Measurements from ENCODE around the gene RNASEH2B. TPM values are rescaled to one million over a fixed set of nuclear protein-coding genes. Genes with fewer than 3 reads are reported as not detected.

RNASEH2B gene
- total RNA-seq, 1 donor from 2014 or later = 9.3 TPM

- H3K4me1 Mint-ChIP-seq (ENCODE audit: unreplicated experiment) = no peaks in the 10 kb centered on the region
- no peak for DNase-seq (ENCODE audit: low spot score)
- H3K27ac Mint-ChIP-seq (ENCODE audit: unreplicated experiment) = no peak overlapping the region
- no peaks in the 10 kb centered on the region for H3K36me3 Mint-ChIP-seq (ENCODE audit: low read depth, unreplicated experiment)
- no peaks in the 10 kb centered on the region for H3K9me3 Mint-ChIP-seq (ENCODE audit: unreplicated experiment)
- no peak for TF ChIP-seq CTCF (IDR thresholded peaks at IDR 0.05; ENCODE audit: unreplicated experiment)
- H3K27me3 Mint-ChIP-seq (ENCODE audit: unreplicated experiment) = no peaks in the 10 kb centered on the region
- no peak overlapping the region for H3K4me3 Mint-ChIP-seq (ENCODE audit: unreplicated experiment)
These were observed 31.6 kb downstream of the RNASEH2B start for GRCh38 chr13:50941146-50941545.

- no peak overlapping the region for H3K27ac Mint-ChIP-seq (ENCODE audit: unreplicated experiment)
- DNase-seq (ENCODE audit: low spot score) = no peak
- no peaks in the 10 kb centered on the region for H3K36me3 Mint-ChIP-seq (ENCODE audit: low read depth, unreplicated experiment)
- H3K4me1 Mint-ChIP-seq (ENCODE audit: unreplicated experiment) = no peaks in the 10 kb centered on the region
- TF ChIP-seq CTCF (IDR thresholded peaks at IDR 0.05; ENCODE audit: unreplicated experiment) = no peak
- H3K27me3 Mint-ChIP-seq (ENCODE audit: unreplicated experiment) = peaks cover 3% of the 10 kb centered on the region
- no peak overlapping the region for H3K4me3 Mint-ChIP-seq (ENCODE audit: unreplicated experiment)
- no peaks in the 10 kb centered on the region for H3K9me3 Mint-ChIP-seq (ENCODE audit: unreplicated experiment)
These were observed 33.2 kb downstream of the RNASEH2B start for GRCh38 chr13:50942630-50943311.

GRCh38 chr13:50945669-50946068 lies 36.1 kb downstream of the RNASEH2B start:
- H3K9me3 Mint-ChIP-seq (ENCODE audit: unreplicated experiment) = no peaks in the 10 kb centered on the region
- H3K27ac Mint-ChIP-seq (ENCODE audit: unreplicated experiment) = no peak overlapping the region
- no peaks in the 10 kb centered on the region for H3K36me3 Mint-ChIP-seq (ENCODE audit: low read depth, unreplicated experiment)
- no peak overlapping the region for H3K4me3 Mint-ChIP-seq (ENCODE audit: unreplicated experiment)
- H3K27me3 Mint-ChIP-seq (ENCODE audit: unreplicated experiment) = peaks cover 3% of the 10 kb centered on the region
- no peak for DNase-seq (ENCODE audit: low spot score)
- no peak for TF ChIP-seq CTCF (IDR thresholded peaks at IDR 0.05; ENCODE audit: unreplicated experiment)
- no peaks in the 10 kb centered on the region for H3K4me1 Mint-ChIP-seq (ENCODE audit: unreplicated experiment)

- no peak for TF ChIP-seq CTCF (IDR thresholded peaks at IDR 0.05; ENCODE audit: unreplicated experiment)
- Mint-ChIP-seq H3K27ac (ENCODE audit: unreplicated experiment) (no peak overlapping the region), H3K4me1 (ENCODE audit: unreplicated experiment) (no peaks in the 10 kb centered on the region), H3K36me3 (ENCODE audit: low read depth, unreplicated experiment) (no peaks in the 10 kb centered on the region), H3K4me3 (ENCODE audit: unreplicated experiment) (no peak overlapping the region), H3K9me3 (ENCODE audit: unreplicated experiment) (no peaks in the 10 kb centered on the region), H3K27me3 (ENCODE audit: unreplicated experiment) (peaks cover 3% of the 10 kb centered on the region)
- no peak for DNase-seq (ENCODE audit: low spot score)
These were observed 39.0 kb downstream of the RNASEH2B start for GRCh38 chr13:50948601-50949000.

GRCh38 chr13:50950849-50951248 lies 41.3 kb downstream of the RNASEH2B start:
- Mint-ChIP-seq H3K36me3 (ENCODE audit: low read depth, unreplicated experiment) (no peaks in the 10 kb centered on the region), H3K9me3 (ENCODE audit: unreplicated experiment) (no peaks in the 10 kb centered on the region), H3K4me3 (ENCODE audit: unreplicated experiment) (no peak overlapping the region), H3K4me1 (ENCODE audit: unreplicated experiment) (no peaks in the 10 kb centered on the region), H3K27me3 (ENCODE audit: unreplicated experiment) (peaks cover 3% of the 10 kb centered on the region), H3K27ac (ENCODE audit: unreplicated experiment) (no peak overlapping the region)
- DNase-seq (ENCODE audit: low spot score) = no peak
- TF ChIP-seq CTCF (IDR thresholded peaks at IDR 0.05; ENCODE audit: unreplicated experiment) = no peak

All from endothelial cell (in vitro differentiated cells).